Activated T-helper 17 cell treated with anti-CD3 and anti-CD28 coated beads, Interleukin-2, amount 50 U/mL, for 72 hours (primary cell): ENCODE measurements around the gene CLEC16A. TPM values are rescaled to one million over a fixed set of nuclear protein-coding genes. Genes with fewer than 3 reads are reported as not detected.

Experiments used
- ATAC-seq: fragments of 150-1000 bp; cut with Tn5 transposase; replicated peaks from 2 replicates; pipeline ENCODE4 v1.10.0; 2021; ENCODE audit warnings: mild to moderate bottlenecking, moderate library complexity
- H3K27ac Mint-ChIP-seq: one replicate; pipeline ENCODE4 v1.8.0; 2022; ENCODE audit warnings: mixed read lengths
- H3K27me3 Mint-ChIP-seq: one replicate; pipeline ENCODE4 v1.8.0; 2022; ENCODE audit warnings: mixed read lengths
- H3K36me3 Mint-ChIP-seq: one replicate; pipeline ENCODE4 v1.8.0; 2022; ENCODE audit warnings: low read depth, mild to moderate bottlenecking, mixed read lengths
- H3K4me1 Mint-ChIP-seq: one replicate; pipeline ENCODE4 v1.8.0; 2022; ENCODE audit warnings: mixed read lengths
- H3K4me3 Mint-ChIP-seq: one replicate; pipeline ENCODE4 v1.8.0; 2022; ENCODE audit warnings: mild to moderate bottlenecking, mixed read lengths
- H3K9me3 Mint-ChIP-seq: one replicate; pipeline ENCODE4 v1.8.0; 2022; ENCODE audit warnings: mixed read lengths
- total RNA-seq, 2 donors: library from RNA; stranded (reverse); gene quantifications; one replicate each; pipeline ENCODE4 v1.2.3, GENCODE V29; 2022

CLEC16A gene
- total RNA-seq, 2 donors from 2014 or later, result 24.3 to 24.8 TPM

- Mint-ChIP-seq H3K4me3 (peak overlapping the region; percentile 3), H3K27me3 (no peaks in the 10 kb centered on the region), H3K9me3 (no peaks in the 10 kb centered on the region), H3K27ac (peak overlapping the region; percentile 4), H3K36me3 (peaks cover 38% of the 10 kb centered on the region), H3K4me1 (peaks cover 50% of the 10 kb centered on the region)
- ATAC-seq, result no peak
These were observed 129.1 kb downstream of the CLEC16A start for GRCh38 chr16:11073407-11073999.

- Mint-ChIP-seq H3K27me3 (no peaks in the 10 kb centered on the region), H3K4me3 (no peak overlapping the region), H3K4me1 (peaks cover 52% of the 10 kb centered on the region), H3K36me3 (peaks cover 38% of the 10 kb centered on the region), H3K9me3 (no peaks in the 10 kb centered on the region), H3K27ac (peak overlapping the region; percentile 4)
- no peak for ATAC-seq
These were observed 129.8 kb downstream of the CLEC16A start for GRCh38 chr16:11074131-11074530.

DNA sequence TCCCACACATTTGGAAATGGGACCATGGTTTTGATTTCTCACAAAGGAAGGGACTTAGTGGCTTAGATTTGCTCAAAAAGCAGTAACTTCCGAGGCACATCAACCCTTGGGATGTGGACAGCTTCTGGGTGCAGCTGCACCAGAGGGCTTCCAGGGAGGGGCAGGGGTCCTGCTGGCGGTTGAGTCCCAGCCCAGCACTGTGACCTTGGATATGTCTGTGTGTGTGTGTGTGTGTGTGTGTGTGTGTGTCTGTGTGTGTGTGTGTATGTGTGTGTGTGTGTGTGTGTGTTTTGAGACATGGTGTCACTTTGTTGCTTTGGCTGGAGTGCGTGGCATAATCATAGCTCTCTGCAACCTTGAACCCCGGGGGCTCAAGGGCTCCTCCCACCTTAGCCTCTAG, 130.8 kb downstream of the CLEC16A start:
- Mint-ChIP-seq H3K9me3 (no peaks in the 10 kb centered on the region), H3K4me3 (no peak overlapping the region), H3K27me3 (no peaks in the 10 kb centered on the region), H3K36me3 (peaks cover 47% of the 10 kb centered on the region), H3K4me1 (peaks cover 62% of the 10 kb centered on the region), H3K27ac (peak overlapping the region; percentile 4)
- ATAC-seq, result no peak

DNA sequence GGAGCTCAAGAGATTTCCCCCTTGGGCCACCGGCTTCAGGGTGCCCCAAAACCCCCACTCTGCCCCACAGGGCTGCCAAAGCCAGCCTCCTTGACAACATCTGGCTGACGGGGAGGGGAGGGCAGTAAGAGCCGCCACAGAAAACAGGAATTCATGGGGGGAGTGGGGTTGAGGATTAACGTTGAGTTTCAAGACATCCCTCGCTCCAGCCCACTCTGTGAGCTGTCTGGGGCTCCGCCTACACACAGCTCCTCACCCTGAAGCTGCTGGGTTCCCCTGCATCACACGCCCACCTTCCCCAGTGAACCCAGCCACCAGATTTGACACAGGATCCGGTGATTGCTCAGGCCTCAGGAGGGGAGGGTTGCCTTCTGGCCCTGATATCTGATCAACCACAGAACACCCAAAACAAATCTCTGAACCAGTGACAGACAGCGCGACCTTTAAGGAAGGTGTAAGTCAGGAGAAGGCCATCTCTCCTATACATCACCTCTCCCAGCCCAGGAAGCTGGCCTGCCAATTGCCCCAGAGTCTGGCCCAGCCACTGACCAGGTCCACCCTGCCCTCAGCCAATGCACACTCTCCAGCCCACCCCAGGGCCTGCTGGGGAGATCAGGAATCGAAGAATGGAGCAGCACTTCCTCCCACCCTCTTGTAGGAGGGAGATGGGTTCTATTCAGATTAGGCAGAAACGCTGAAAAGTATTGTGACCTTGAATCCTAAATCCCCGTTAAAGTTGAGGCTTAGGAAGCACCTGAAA, 132.1 kb downstream of the CLEC16A start:
- Mint-ChIP-seq H3K27me3 (no peaks in the 10 kb centered on the region), H3K4me3 (peak overlapping the region; percentile 67)

DNA sequence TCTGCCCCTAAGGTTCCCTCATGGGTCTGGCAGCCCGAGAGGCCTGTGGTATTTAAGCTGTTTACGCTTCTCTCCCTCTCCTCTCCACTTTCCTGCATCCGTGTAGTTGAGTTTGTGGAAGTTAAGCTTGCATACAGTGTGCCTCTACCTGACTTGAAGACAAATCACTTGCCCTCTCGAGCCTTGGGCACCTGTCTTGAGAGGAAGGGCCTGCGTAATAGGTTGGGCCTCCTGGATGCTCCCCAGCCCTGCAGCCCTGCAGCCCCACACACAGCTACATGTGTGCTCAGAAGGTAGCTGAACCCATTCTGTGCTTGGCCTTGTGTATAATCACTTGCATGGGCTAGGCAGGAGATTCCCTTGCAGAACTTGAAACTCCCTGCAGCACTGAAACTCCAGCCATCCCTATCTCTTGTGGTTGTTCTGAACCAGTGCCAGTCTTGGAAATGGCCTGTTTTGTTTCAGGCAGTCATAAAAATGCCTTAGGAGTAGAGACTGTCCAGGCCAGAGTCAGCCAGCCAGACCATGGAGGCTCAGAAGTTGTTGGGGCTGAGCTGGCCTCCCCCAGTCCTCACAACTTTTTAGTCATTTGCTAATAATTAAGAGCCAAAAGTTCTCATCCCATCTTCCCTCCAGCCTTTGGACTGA, 134.6 kb downstream of the CLEC16A start:
- Mint-ChIP-seq H3K27ac (peak overlapping the region; percentile 88), H3K4me3 (peak overlapping the region; percentile 67), H3K4me1 (peaks cover 42% of the 10 kb centered on the region), H3K9me3 (no peaks in the 10 kb centered on the region), H3K36me3 (peaks cover 25% of the 10 kb centered on the region), H3K27me3 (no peaks in the 10 kb centered on the region)
- ATAC-seq, result no peak

More for the DNA sequence above, 132.1 kb downstream of the CLEC16A start:
- ATAC-seq, result peak; percentile 70
- peak overlapping the region; percentile 88 for H3K27ac Mint-ChIP-seq
- H3K9me3 Mint-ChIP-seq, result no peaks in the 10 kb centered on the region
- peaks cover 60% of the 10 kb centered on the region for H3K4me1 Mint-ChIP-seq
- peaks cover 37% of the 10 kb centered on the region for H3K36me3 Mint-ChIP-seq

- H3K4me3 Mint-ChIP-seq, result peak overlapping the region; percentile 67
These were observed 135.4 kb downstream of the CLEC16A start for GRCh38 chr16:11079652-11080187.

DNA sequence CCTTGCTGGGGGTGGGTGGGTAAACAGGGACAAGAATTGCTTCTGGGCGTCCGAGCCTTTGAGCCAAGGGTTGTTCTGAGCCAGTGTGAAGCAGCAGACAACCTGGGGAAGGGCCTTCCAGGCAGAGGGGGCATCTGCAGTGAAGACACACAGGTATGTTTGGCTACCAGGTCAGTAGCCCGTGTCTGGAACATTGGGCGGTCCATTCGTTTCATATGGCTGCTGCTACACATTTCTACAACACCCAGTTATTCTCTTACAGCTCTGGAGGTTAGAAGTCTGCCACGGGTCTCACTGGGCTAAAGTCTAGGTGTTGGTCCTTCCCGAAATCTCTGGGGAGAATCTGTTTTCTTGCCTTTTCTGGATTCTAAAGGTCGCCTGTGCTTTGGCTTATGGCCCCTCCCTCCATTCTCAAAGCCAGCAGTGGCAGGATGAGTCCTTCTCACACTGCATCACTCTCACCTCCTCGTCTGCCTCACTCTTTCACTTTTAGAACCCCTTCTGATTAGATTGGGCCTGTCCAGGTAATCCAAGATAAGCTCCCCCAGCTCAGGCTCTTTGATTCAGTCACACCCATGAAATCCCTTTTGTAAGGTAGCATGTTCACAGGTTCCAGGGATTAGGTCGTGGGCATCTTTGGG, 136.1 kb downstream of the CLEC16A start:
- peak; percentile 15 for ATAC-seq
- Mint-ChIP-seq H3K4me3 (peak overlapping the region; percentile 67), H3K36me3 (peaks cover 21% of the 10 kb centered on the region), H3K9me3 (no peaks in the 10 kb centered on the region), H3K4me1 (peaks cover 43% of the 10 kb centered on the region), H3K27me3 (no peaks in the 10 kb centered on the region), H3K27ac (peak overlapping the region; percentile 70)

More at GRCh38 chr16:11079652-11080187, 135.4 kb downstream of the CLEC16A start:
- H3K4me1 Mint-ChIP-seq, result peaks cover 43% of the 10 kb centered on the region
- H3K27ac Mint-ChIP-seq, result peak overlapping the region; percentile 85
- no peaks in the 10 kb centered on the region for H3K9me3 Mint-ChIP-seq
- peak; percentile 37 for ATAC-seq
- peaks cover 21% of the 10 kb centered on the region for H3K36me3 Mint-ChIP-seq
- H3K27me3 Mint-ChIP-seq, result no peaks in the 10 kb centered on the region

GRCh38 chr16:11080999-11081630, 136.8 kb downstream of the CLEC16A start:
- Mint-ChIP-seq H3K27ac (peak overlapping the region; percentile 70), H3K27me3 (no peaks in the 10 kb centered on the region), H3K4me3 (peak overlapping the region; percentile 67), H3K36me3 (peaks cover 21% of the 10 kb centered on the region), H3K4me1 (peaks cover 39% of the 10 kb centered on the region), H3K9me3 (no peaks in the 10 kb centered on the region)
- ATAC-seq, result no peak

DNA sequence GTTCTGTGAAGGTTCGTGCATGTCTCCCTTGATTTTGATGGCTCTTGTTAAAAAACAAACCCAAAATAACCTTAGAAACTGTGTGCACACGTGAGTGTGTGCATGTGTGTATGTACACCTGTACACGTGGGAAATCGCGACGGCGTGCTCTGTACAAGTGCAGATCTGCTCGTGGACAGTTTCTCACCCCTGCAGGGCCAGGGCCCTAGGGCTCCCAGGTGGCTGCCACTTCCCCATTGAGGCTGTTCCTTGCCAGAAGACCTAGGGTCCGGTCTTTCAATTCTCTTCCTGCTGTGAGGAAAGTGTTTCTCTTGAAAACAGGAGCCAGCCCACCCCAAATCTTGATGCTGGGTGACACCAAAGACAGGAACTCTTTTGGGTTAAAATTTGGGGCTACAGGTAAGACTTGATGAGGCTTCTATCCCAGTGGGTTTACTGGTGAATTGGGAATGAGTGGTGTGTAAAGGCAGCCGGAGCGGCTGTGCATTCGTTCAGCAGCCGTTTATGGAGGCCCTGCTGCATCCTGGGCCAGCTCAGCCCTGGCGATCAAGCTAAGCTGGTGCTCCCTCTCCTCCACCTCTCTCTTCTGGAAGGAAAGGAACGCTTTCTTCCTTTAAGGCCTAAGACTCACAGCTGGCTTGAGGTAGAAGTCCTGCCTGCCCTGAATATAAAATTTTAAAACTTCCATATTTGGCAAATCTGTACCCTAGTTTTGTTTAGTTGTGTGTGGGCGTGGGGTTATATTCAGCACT, 137.9 kb downstream of the CLEC16A start:
- H3K27me3 Mint-ChIP-seq, result no peaks in the 10 kb centered on the region

GRCh38 chr16:11082860-11083388, 138.6 kb downstream of the CLEC16A start:
- H3K27ac Mint-ChIP-seq, result no peak overlapping the region
- no peaks in the 10 kb centered on the region for H3K27me3 Mint-ChIP-seq
- no peak for ATAC-seq
- no peak overlapping the region for H3K4me3 Mint-ChIP-seq
- no peaks in the 10 kb centered on the region for H3K9me3 Mint-ChIP-seq
- peaks cover 32% of the 10 kb centered on the region for H3K4me1 Mint-ChIP-seq
- peaks cover 21% of the 10 kb centered on the region for H3K36me3 Mint-ChIP-seq

More for the DNA sequence above, 137.9 kb downstream of the CLEC16A start:
- H3K9me3 Mint-ChIP-seq, result no peaks in the 10 kb centered on the region
- peaks cover 21% of the 10 kb centered on the region for H3K36me3 Mint-ChIP-seq
- no peak for ATAC-seq
- no peak overlapping the region for H3K27ac Mint-ChIP-seq
- no peak overlapping the region for H3K4me3 Mint-ChIP-seq
- H3K4me1 Mint-ChIP-seq, result peaks cover 32% of the 10 kb centered on the region

- ATAC-seq, result peak; percentile 30
These were observed 140.1 kb downstream of the CLEC16A start for GRCh38 chr16:11084484-11084875.

GRCh38 chr16:11084876-11085485, 140.6 kb downstream of the CLEC16A start:
- ATAC-seq, result no peak
- Mint-ChIP-seq H3K4me3 (peak overlapping the region; percentile 15), H3K4me1 (peaks cover 17% of the 10 kb centered on the region), H3K9me3 (no peaks in the 10 kb centered on the region), H3K36me3 (peaks cover 8% of the 10 kb centered on the region), H3K27ac (peak overlapping the region; percentile 82), H3K27me3 (no peaks in the 10 kb centered on the region)

More at GRCh38 chr16:11084484-11084875, 140.1 kb downstream of the CLEC16A start:
- H3K9me3 Mint-ChIP-seq, result no peaks in the 10 kb centered on the region
- no peaks in the 10 kb centered on the region for H3K27me3 Mint-ChIP-seq
- peaks cover 13% of the 10 kb centered on the region for H3K36me3 Mint-ChIP-seq
- H3K4me3 Mint-ChIP-seq, result peak overlapping the region; percentile 15
- H3K4me1 Mint-ChIP-seq, result peaks cover 22% of the 10 kb centered on the region
- peak overlapping the region; percentile 82 for H3K27ac Mint-ChIP-seq

DNA sequence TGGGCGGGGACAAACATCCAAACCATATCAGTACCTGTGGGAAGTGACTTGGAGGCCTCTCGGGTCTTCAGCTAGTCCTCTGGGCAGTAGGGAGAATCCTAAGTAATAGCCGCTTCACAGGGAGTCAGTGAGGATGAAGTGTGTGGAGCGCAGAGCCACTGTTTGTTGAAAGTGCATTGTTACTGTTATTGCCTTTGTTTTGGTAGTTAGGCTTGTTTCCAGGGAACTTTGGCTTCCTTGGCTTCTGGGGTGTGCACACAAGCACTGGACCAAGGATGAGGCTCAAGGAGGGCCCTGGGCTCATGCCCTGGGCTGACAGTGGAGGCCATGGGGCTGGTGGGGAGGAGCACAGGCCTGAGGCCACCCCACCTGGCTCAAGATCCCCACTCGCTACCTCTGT, 141.6 kb downstream of the CLEC16A start:
- no peak for ATAC-seq
- Mint-ChIP-seq H3K27me3 (no peaks in the 10 kb centered on the region), H3K4me3 (no peak overlapping the region), H3K9me3 (no peaks in the 10 kb centered on the region), H3K27ac (peak overlapping the region; percentile 82), H3K36me3 (peaks cover 7% of the 10 kb centered on the region), H3K4me1 (peaks cover 8% of the 10 kb centered on the region)
